GM12878 (cell line): Measurements from ENCODE around the gene SNX13.

Experiments used
- BRCA1 ChIP-seq: IDR thresholded peaks from 2 replicates; pipeline ENCODE4 v1.6.1; 2011; ENCODE audit warnings: low read depth, low read length, improper control_type of control experiment
- DPF2 ChIP-seq: fragments of 450-650 bp; IDR thresholded peaks from 2 replicates; pipeline ENCODE4 v1.6.1; 2017; ENCODE audit warnings: mild to moderate bottlenecking
- NFYA ChIP-seq: IDR thresholded peaks from 2 replicates; pipeline ENCODE4 v1.6.1; 2011; ENCODE audit warnings: low read depth, mild to moderate bottlenecking, low read length, improper control_type of control experiment, borderline replicate concordance
- PAX5 ChIP-seq: IDR thresholded peaks from 2 replicates; pipeline ENCODE4 v1.6.1; 2011; ENCODE audit warnings: low read depth, low read length, borderline replicate concordance
- POLR2A ChIP-seq: IDR thresholded peaks from 2 replicates; pipeline ENCODE4 v1.6.1; 2011; ENCODE audit warnings: low read depth, mild to moderate bottlenecking, low read length
- SIX5 ChIP-seq: IDR thresholded peaks from 2 replicates; pipeline ENCODE4 v1.6.1; 2011; ENCODE audit warnings: mild to moderate bottlenecking, low read depth, low read length, moderate library complexity; ENCODE audit not compliant: severe bottlenecking
- TF ChIP-seq, protein P1 (sequence below), 3 experiments: IDR thresholded peaks in 2 of 3; conservative IDR thresholded peaks in 1 of 3; 2 replicates each; pipeline ENCODE4 v1.5.1; 2011; ENCODE audit warnings: low read depth in 3 of 3, low read length in 3 of 3, mild to moderate bottlenecking in 3 of 3, control low read depth in 2 of 3, moderate library complexity in 2 of 3, inconsistent platforms in 1 of 3, mixed read lengths in 1 of 3; ENCODE audit not compliant: control insufficient read depth in 2 of 3, insufficient read depth in 1 of 3; ENCODE audit errors: extremely low read depth in 1 of 3
- TF ChIP-seq, protein P2 (sequence below): IDR thresholded peaks from 2 replicates; pipeline ENCODE4 v1.6.1; 2012; ENCODE audit warnings: low read depth, low read length, improper control_type of control experiment

DNA sequence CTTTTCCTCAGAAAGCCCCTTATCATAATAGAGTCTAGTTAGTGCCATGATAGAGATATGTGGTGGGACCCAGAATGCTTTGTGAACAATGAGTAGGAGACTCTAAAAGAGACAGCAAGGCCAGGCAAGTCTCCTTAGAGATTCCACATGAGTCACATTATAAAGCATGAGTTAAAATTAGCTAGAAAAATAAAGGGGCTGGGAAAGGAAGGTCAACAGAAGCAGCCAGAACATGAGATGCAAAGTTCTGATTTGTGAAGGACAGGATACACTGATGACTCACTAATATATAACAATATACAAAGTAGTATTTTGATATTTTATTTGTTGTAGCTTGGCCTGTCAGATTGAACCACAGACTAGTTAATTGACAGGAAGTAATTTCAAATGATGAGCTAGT, 25.3 kb upstream of the SNX13 start:
- TF ChIP-seq, protein P1, sequence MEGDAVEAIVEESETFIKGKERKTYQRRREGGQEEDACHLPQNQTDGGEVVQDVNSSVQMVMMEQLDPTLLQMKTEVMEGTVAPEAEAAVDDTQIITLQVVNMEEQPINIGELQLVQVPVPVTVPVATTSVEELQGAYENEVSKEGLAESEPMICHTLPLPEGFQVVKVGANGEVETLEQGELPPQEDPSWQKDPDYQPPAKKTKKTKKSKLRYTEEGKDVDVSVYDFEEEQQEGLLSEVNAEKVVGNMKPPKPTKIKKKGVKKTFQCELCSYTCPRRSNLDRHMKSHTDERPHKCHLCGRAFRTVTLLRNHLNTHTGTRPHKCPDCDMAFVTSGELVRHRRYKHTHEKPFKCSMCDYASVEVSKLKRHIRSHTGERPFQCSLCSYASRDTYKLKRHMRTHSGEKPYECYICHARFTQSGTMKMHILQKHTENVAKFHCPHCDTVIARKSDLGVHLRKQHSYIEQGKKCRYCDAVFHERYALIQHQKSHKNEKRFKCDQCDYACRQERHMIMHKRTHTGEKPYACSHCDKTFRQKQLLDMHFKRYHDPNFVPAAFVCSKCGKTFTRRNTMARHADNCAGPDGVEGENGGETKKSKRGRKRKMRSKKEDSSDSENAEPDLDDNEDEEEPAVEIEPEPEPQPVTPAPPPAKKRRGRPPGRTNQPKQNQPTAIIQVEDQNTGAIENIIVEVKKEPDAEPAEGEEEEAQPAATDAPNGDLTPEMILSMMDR (IDR thresholded peaks at IDR 0.05 in 2 of 3, conservative IDR thresholded peaks at IDR 0.05 in 1 of 3; ENCODE audit: control insufficient read depth in 2 of 3, extremely low read depth in 1 of 3, insufficient read depth in 1 of 3, low read depth in 3 of 3, low read length in 3 of 3): no peak
- TF ChIP-seq, protein P2, sequence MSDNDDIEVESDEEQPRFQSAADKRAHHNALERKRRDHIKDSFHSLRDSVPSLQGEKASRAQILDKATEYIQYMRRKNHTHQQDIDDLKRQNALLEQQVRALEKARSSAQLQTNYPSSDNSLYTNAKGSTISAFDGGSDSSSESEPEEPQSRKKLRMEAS: no peak
- TF ChIP-seq BRCA1 (no peak), PAX5 (no peak), DPF2 (no peak), POLR2A (no peak), SIX5 (no peak), NFYA (no peak)
